ENCODE measurements around the gene LCLAT1. TPM values are rescaled to one million over a fixed set of nuclear protein-coding genes. Genes with fewer than 3 reads are reported as not detected.

LCLAT1 gene
- total RNA-seq, 1 donor from 2014 or later = 16.5 TPM

DNA sequence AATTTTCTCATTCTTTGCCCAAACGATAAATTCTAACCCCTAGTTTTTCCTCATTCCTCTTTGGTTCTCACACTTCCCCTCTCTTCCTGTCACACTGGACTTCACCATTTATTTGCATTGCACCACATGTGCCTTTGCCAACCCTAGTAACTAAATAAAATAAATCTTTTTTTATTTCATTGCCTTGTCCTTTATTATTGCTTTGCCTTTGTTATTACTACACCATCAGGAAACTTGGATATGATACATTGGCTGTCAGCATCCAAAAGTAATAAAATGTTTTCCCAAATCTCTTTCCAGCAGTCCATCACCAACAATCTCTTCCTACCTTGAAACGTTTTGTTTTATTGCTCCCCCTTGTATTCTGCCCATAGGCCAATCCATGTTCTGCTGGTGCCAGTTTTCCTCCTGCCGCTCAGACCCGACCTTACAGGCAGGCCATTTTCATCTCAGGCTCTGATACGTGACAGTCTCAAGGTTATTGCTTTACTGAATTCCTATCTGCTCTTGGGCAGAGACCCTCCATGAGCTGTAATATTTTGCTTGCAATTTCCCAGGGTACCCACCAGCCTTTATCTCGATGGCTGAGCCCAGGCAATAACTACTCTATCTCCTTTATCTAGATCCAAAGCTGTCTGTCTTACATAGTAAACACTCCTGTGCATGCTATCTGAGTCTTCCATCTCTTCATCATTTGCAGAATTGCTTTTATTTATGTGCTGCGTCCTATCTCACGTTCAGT, 19.3 kb upstream of the LCLAT1 start:
- Histone ChIP-seq H3K9me3 (no peaks in the 10 kb centered on the region), H3K4me3 (no peak overlapping the region), H3K27ac (no peak overlapping the region), H3K4me1 (no peaks in the 10 kb centered on the region), H3K27me3 (no peaks in the 10 kb centered on the region), H3K36me3 (no peaks in the 10 kb centered on the region)
- no peak for TF ChIP-seq CTCF (IDR thresholded peaks at IDR 0.05)
- intact Hi-C loops (cut with DNase I) = no loop called here
- ATAC-seq (no peak), DNase-seq (no peak)

GRCh38 chr2:30428348-30428662, 18.7 kb upstream of the LCLAT1 start:
- Histone ChIP-seq H3K27me3 (no peaks in the 10 kb centered on the region), H3K4me3 (no peak overlapping the region), H3K36me3 (no peaks in the 10 kb centered on the region), H3K27ac (no peak overlapping the region), H3K9me3 (no peaks in the 10 kb centered on the region), H3K4me1 (no peaks in the 10 kb centered on the region)
- DNase-seq = no peak
- no peak for ATAC-seq
- intact Hi-C loops (cut with DNase I) = no loop called here
- no peak for TF ChIP-seq CTCF (IDR thresholded peaks at IDR 0.05)

DNA sequence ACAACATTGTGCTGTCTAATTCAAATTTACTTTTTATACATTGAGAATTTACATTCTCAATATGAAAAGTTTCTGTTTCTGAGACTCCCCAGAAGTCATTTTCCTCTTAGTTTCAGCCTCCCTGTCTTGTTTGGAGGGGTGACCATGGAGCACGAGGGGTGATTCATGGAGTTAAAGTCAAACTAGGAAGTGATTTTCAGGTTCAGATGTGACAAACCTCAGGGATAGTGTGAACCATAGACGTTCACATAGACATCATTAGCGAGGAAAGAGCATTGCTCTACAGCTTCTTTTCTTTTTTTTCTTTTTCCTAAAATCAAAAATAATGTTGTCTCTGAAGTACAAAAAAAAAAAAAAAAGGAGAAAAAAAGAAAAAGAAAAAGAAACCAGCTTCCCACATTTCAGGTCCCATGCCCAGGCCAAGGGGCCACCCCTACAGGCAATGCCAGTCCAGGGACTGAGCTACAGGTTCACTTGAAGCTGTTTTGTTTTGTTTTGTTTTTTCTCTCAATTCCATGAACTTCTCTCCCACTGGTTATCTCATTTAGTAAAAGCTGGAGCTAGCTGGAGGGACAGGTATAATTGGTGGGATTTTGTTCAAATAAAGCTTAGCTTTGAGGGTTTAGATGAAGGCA, 18.1 kb upstream of the LCLAT1 start:
- ATAC-seq = no peak
- Histone ChIP-seq H3K36me3 (no peaks in the 10 kb centered on the region), H3K27ac (no peak overlapping the region), H3K4me3 (no peak overlapping the region), H3K27me3 (no peaks in the 10 kb centered on the region), H3K9me3 (no peaks in the 10 kb centered on the region), H3K4me1 (no peaks in the 10 kb centered on the region)
- DNase-seq = no peak
- intact Hi-C loops (cut with DNase I) = no loop called here
- TF ChIP-seq CTCF (IDR thresholded peaks at IDR 0.05) = no peak

DNA sequence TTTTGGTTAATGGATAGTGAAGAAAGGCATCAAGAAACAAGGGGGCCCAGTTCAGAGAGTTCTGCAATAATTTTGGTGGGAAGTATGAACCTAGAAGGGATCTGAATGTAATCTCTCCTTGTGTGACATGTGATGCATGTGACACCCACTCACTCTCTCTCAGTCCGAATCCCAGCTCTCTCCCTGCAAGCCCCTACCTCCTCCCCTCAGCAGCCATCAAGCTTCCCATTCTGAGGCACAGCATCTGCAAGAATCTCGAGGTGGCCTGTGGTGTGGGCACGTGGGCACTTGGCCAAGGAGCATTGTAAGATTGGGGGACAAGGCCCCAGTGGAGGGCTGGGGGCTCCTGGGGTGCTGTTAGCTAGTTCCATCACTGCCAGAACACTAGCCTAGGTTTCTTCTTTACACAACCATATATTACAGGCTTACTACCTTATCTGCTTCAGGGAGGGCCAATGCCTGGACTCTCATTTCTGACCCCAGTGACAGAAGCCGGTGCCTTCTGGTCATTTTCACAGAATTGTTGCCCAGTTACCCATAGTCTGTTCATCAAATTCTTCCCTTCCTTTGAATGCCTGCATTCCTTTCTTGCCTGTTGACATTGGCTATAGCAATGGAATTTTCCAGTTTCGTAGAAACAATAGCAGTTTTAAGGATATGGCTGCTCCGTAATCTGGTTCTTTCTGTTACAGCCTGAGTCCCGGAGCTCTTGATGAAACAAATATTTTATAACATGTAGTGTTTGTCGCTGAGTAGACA, 13.3 kb upstream of the LCLAT1 start:
- no peaks in the 10 kb centered on the region for H3K27me3 ChIP-seq
- H3K4me1 ChIP-seq = peaks cover 5% of the 10 kb centered on the region
- no peak overlapping the region for H3K27ac ChIP-seq
- H3K4me3 ChIP-seq = no peak overlapping the region
- H3K9me3 ChIP-seq = no peaks in the 10 kb centered on the region
- intact Hi-C loops (cut with DNase I) = no loop called here
- H3K36me3 ChIP-seq = no peaks in the 10 kb centered on the region
- ATAC-seq = no peak
- DNase-seq = no peak
- no peak for TF ChIP-seq CTCF (IDR thresholded peaks at IDR 0.05)

GRCh38 chr2:30434708-30435107, 12.3 kb upstream of the LCLAT1 start:
- H3K27me3 ChIP-seq = no peaks in the 10 kb centered on the region
- H3K9me3 ChIP-seq = no peaks in the 10 kb centered on the region
- H3K4me1 ChIP-seq = peaks cover 5% of the 10 kb centered on the region
- H3K4me3 ChIP-seq = no peak overlapping the region
- DNase-seq = no peak
- ATAC-seq = no peak
- H3K36me3 ChIP-seq = no peaks in the 10 kb centered on the region
- intact Hi-C loops (cut with DNase I) = no loop called here
- no peak for TF ChIP-seq CTCF (IDR thresholded peaks at IDR 0.05)
- no peak overlapping the region for H3K27ac ChIP-seq

All from upper lobe of right lung (tissue), 1 donor.